WTC11 (cell line): Measurements from ENCODE around the gene CDK9. TPM values are rescaled to one million over a fixed set of nuclear protein-coding genes. Genes with fewer than 3 reads are reported as not detected.

ENCODE experiments used
- ATAC-seq: fragments of 200-7000 bp; cut with Tn5 transposase; 2 replicates; pipeline ENCODE4 v1.10.0; 2021; ENCODE audit warnings: mild to moderate bottlenecking, moderate library complexity
- CTCF ChIA-PET: fragments of 300-600 bp; sonication (Branson Sonifier 250); formaldehyde crosslinking; loops from one replicate; lab custom pipeline; 2021; ENCODE audit warnings: antibody characterized with exemption; lab: Charles Lee
- POLR2A ChIA-PET: fragments of 350-600 bp; sonication (Branson Sonifier 250); formaldehyde crosslinking; loops from one replicate; lab custom pipeline; 2021; ENCODE audit warnings: antibody characterized with exemption; lab: Charles Lee
- DNase-seq: peaks from one replicate; pipeline ENCODE4 v3.0.0; 2021; ENCODE audit warnings: low spot score
- H3K27ac Mint-ChIP-seq: 2 replicates; pipeline ENCODE4 v1.8.0; 2021; ENCODE audit warnings: mixed read lengths
- H3K27me3 Mint-ChIP-seq: 2 replicates; pipeline ENCODE4 v1.8.0; 2021; ENCODE audit warnings: low read depth, mild to moderate bottlenecking, moderate library complexity, mixed read lengths
- H3K36me3 Mint-ChIP-seq: 2 replicates; pipeline ENCODE4 v1.8.0; 2021; ENCODE audit warnings: mixed read lengths
- H3K4me1 Mint-ChIP-seq: 2 replicates; pipeline ENCODE4 v1.8.0; 2022; ENCODE audit warnings: mixed read lengths
- H3K4me3 Mint-ChIP-seq: 2 replicates; pipeline ENCODE4 v1.8.0; 2021; ENCODE audit warnings: mild to moderate bottlenecking, moderate library complexity, mixed read lengths
- H3K9me3 Mint-ChIP-seq: 2 replicates; pipeline ENCODE4 v1.8.0; 2021; ENCODE audit warnings: mixed read lengths
- ATF1 ChIP-seq: sonication (generic); formaldehyde crosslinking; IDR thresholded peaks from 2 replicates; pipeline ENCODE4 v1.8.1; 2023; ENCODE audit warnings: mild to moderate bottlenecking, moderate library complexity, missing genetic modification reagents
- ATF3 ChIP-seq: sonication (generic); formaldehyde crosslinking; conservative IDR thresholded peaks from 2 replicates; pipeline ENCODE4 v1.8.1; 2022; ENCODE audit warnings: mild to moderate bottlenecking, missing genetic modification reagents
- CREB1 ChIP-seq: sonication (generic); formaldehyde crosslinking; IDR thresholded peaks from 2 replicates; pipeline ENCODE4 v1.8.0; 2023; ENCODE audit warnings: mild to moderate bottlenecking, missing genetic modification reagents
- CTCF ChIP-seq: fragments of 200-600 bp; IDR thresholded peaks from 2 replicates; pipeline ENCODE4 v1.8.0; 2022; ENCODE audit warnings: antibody characterized with exemption
- E2F5 ChIP-seq: sonication (generic); formaldehyde crosslinking; IDR thresholded peaks from 2 replicates; pipeline ENCODE4 v1.8.1; 2022; ENCODE audit warnings: mild to moderate bottlenecking, moderate library complexity, missing genetic modification reagents
- ELF4 ChIP-seq: sonication (generic); formaldehyde crosslinking; IDR thresholded peaks from 2 replicates; pipeline ENCODE4 v1.8.1; 2022; ENCODE audit warnings: low read depth, mild to moderate bottlenecking, moderate library complexity, missing genetic modification reagents
- ETV6 ChIP-seq: sonication (generic); formaldehyde crosslinking; IDR thresholded peaks from 2 replicates; pipeline ENCODE4 v1.8.1; 2022; ENCODE audit warnings: mild to moderate bottlenecking, missing genetic modification reagents
- FOXJ3 ChIP-seq: sonication (generic); formaldehyde crosslinking; IDR thresholded peaks from 2 replicates; pipeline ENCODE4 v1.9.0; 2021; ENCODE audit warnings: missing genetic modification reagents, mild to moderate bottlenecking, borderline replicate concordance
- FOXP4 ChIP-seq: sonication (generic); formaldehyde crosslinking; IDR thresholded peaks from 2 replicates; pipeline ENCODE4 v1.8.0; 2022; ENCODE audit warnings: mild to moderate bottlenecking, missing genetic modification reagents
- HMGA2 ChIP-seq: fragments of 250-450 bp; sonication (Bioruptor Pico); IDR thresholded peaks from 2 replicates; pipeline ENCODE4 v1.4.0; 2021; ENCODE audit warnings: mild to moderate bottlenecking, moderate library complexity
- IRF1 ChIP-seq: sonication (generic); formaldehyde crosslinking; IDR thresholded peaks from 2 replicates; pipeline ENCODE4 v1.8.0; 2023; ENCODE audit warnings: missing genetic modification reagents
- MLX ChIP-seq: sonication (generic); formaldehyde crosslinking; IDR thresholded peaks from 2 replicates; pipeline ENCODE4 v1.8.1; 2023; ENCODE audit warnings: mild to moderate bottlenecking, missing genetic modification reagents, moderate library complexity
- PRDM15 ChIP-seq: sonication (generic); formaldehyde crosslinking; IDR thresholded peaks from 2 replicates; pipeline ENCODE4 v1.8.0; 2022; ENCODE audit warnings: missing genetic modification reagents
- TCF7 ChIP-seq: sonication (generic); formaldehyde crosslinking; IDR thresholded peaks from 2 replicates; pipeline ENCODE4 v1.8.0; 2022; ENCODE audit warnings: mild to moderate bottlenecking, low read depth, missing genetic modification reagents, moderate library complexity
- TEAD1 ChIP-seq: sonication (generic); formaldehyde crosslinking; IDR thresholded peaks from 2 replicates; pipeline ENCODE4 v1.8.0; 2022; ENCODE audit warnings: mild to moderate bottlenecking, missing genetic modification reagents
- ZNF219 ChIP-seq: sonication (generic); formaldehyde crosslinking; IDR thresholded peaks from 2 replicates; pipeline ENCODE4 v1.8.0; 2023; ENCODE audit warnings: missing genetic modification reagents, mild to moderate bottlenecking, borderline replicate concordance
- ZNF263 ChIP-seq: sonication (generic); formaldehyde crosslinking; IDR thresholded peaks from 2 replicates; pipeline ENCODE4 v1.8.1; 2022; ENCODE audit warnings: low read depth, mild to moderate bottlenecking, moderate library complexity, missing genetic modification reagents
- ZNF425 ChIP-seq: fragments of 250-450 bp; sonication (Bioruptor Pico); conservative IDR thresholded peaks from 2 replicates; pipeline ENCODE4 v1.9.0; 2021; ENCODE audit warnings: mild to moderate bottlenecking
- total RNA-seq: library from RNA; stranded (reverse); gene quantifications from 3 replicates; pipeline ENCODE4 v1.2.3, GENCODE V29; 2021

Gene CDK9
- total RNA-seq, 1 experiment from 2014 or later: 111 TPM

- TF ChIP-seq HMGA2 (CRISPR knock-in tag) (no peak), CTCF (no peak), ZNF219 (CRISPR knock-in tag) (no peak), ETV6 (CRISPR knock-in tag) (no peak), CREB1 (CRISPR knock-in tag) (no peak), ATF1 (CRISPR knock-in tag) (no peak), E2F5 (CRISPR knock-in tag) (no peak), ATF3 (CRISPR knock-in tag) (no peak), ZNF263 (CRISPR knock-in tag) (no peak), ZNF425 (no peak), FOXP4 (CRISPR knock-in tag) (no peak), PRDM15 (CRISPR knock-in tag) (no peak), MLX (no peak), ELF4 (no peak), FOXJ3 (CRISPR knock-in tag) (no peak), TCF7 (CRISPR knock-in tag) (no peak), TEAD1 (CRISPR knock-in tag) (no peak), IRF1 (CRISPR knock-in tag) (no peak)
- Mint-ChIP-seq H3K36me3 (no peaks in the 10 kb centered on the region), H3K27ac (no peak overlapping the region), H3K4me3 (no peak overlapping the region), H3K27me3 (peaks cover 11% of the 10 kb centered on the region), H3K4me1 (peaks cover 39% of the 10 kb centered on the region), H3K9me3 (no peaks in the 10 kb centered on the region)
- POLR2A ChIA-PET: no interaction called here
- DNase-seq (no peak), ATAC-seq (no peak)
- CTCF ChIA-PET: interaction anchor here (1.8 to 3.3 kb wide), 3 partner anchors 13 to 34 kb away, joined by 7 to 38 read pairs (median 28); partner anchors contain the start of genes CDK9 and TOR2A
These were observed 17.1 kb upstream of the CDK9 start for GRCh38 chr9:127768698-127769097.
